Measurements from ENCODE around the gene DNASE2B.
A peak's percentile ranks its signal among the peaks of the same experiment; 100 is the strongest.
"Not testable (repeated sequence)": the region's sequence is repeated elsewhere in the genome, so short reads cannot be mapped to it uniquely, and the experiment has no call there.

DNASE2B gene

GRCh38 chr1:84415396-84415795 is 17.1 kb downstream of the DNASE2B start:
- no peak for DNase-seq

DNA sequence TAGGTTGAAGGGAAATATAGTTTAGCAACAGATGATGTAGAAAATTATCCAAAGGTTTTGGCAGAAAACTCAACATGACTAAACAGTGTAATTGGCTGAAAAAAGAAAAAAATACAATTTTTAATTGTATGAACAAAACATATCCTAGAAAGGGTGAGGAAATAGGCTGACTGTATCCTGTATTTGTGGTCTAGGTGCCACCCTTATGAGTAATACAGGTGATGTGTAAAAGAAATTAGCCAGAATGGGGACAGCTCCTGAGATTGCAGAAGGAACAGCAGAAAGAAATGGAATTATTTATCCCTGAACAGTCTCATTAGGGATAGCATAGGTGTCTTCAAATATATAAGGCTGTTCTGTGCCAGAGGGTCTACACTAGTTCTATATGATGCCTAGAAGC is 24.6 kb downstream of the DNASE2B start:
- no peak for DNase-seq

DNA sequence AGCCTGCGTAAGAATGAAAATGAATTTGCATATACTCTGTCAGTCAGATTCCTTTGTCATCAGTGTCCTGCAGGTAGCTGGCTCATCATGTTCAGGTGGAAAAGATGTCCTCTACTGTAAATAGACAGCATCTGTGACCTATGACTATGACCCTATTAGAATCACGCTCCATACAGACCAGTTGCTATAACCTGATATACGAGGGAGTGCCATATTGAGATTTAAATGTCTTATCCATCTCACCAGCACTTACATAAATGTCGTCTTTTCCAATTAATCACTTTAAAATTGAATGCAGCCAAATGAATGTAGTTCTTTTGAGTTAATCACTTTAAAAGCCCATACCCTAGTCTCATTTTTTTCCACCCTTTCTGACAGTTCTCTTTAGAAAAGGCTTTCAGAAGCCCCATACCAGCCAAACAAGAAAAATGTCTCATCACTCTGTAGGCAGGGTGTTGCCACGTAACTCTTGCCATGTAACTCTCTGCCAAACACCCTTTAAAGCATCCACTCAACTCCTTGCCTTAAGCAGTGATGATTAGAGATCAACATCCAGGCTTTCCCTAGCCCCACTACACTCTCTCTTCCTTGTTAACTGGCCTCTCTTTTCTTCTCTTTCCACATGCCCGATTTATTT is 26.3 kb downstream of the DNASE2B start:
- no peak for DNase-seq

DNA sequence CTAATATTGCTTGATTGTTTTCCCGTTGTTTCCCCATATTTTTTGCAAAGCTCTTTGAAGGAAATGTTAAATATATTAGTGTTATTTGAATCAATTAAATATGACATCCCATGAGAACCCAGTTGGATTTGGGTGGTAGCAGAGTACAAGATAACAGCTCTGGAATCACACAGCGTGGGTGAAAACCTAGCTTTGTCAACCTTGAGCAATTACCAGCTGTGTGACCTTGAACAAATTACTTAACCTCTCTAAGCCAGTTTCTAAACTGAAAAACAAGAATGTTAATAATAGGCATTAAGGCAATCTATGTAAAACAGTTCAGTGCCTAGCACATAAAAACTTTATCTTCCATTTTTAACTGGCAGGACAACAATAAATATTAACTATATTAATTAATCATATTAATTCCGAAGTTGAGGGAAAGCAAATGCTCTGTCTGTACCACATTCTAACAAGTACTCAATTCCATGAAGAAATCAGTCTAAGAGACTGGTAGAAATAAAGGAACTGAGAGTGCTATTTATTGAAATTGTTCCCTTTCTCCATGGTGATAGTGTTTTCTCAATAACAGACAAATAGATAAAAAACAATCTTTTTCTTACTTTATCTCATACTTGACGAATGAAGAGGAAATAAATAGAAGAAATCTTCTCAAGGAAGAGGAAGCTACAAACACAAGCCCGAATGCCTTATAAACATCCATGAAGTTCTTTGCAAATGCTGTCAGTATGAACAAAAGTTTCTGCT is 27.0 kb downstream of the DNASE2B start:
- no peak for DNase-seq

DNA sequence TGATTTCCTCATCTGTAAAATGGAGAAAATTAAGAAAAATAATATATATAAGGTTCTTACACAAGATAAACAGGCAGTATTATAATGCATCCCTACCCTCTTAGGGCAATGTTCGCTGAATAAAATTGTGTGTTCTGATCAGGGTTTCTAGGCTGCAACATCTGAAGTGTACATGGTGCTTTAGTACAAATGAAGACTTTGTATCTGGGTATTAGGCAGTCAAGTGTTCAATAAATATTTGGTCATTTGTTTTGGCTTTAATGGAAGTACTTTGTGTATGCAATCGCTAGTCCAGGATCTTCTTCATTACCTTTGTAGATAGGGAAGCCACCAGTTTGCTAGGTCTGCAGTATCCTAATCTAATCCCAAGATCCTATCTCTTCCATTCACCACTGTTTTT is 28.1 kb downstream of the DNASE2B start:
- no peak for DNase-seq

DNA sequence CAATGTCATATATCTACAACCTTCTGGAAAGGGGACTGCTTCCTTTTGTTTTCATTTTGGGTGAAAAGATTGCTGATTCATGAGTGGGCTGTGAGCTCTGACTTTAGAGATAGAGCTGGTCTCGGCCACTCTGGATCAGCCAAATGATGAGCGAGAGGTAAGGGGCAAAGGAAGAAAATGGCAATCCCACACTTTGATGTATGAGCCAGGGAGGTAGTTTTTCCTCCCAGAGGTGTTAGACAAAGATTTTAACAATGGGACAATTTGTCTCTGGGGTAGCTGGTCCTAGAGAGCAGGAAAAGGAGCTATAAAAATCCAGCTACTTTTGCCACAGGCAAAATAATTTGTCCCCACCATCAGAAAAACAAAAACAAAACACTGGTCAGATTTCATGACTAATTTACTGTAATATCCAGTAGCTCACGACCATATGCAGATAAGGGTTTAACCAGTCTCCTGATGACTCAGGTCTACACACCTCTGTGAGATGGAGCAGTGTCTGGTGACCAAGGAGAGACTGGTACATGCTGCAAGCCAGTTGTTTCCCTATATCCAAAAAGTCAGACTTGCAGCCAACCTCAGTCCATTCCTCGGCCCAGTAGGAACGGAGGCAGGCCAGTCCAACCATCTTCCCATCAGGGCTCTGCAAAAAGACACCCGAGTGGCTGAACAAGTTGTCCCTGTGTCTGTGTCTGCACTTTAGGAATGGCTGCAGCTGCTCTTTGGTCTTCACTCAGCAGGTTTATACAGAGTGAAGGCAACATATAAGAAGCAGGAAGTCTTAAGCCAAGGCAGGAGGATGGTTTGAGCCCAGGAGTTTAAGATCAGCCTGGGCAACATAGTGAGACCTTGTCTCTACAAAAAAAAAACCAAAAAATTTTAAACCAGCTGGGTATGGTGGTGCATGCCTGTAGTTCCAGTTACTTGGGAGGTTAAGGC is 29.2 kb downstream of the DNASE2B start:
- DNase-seq, result no peak

GRCh38 chr1:84428235-84428634 is 30.0 kb downstream of the DNASE2B start:
- no peak for DNase-seq

- no peak for DNase-seq
These were observed 30.9 kb downstream of the DNASE2B start for GRCh38 chr1:84429231-84429630.

DNA sequence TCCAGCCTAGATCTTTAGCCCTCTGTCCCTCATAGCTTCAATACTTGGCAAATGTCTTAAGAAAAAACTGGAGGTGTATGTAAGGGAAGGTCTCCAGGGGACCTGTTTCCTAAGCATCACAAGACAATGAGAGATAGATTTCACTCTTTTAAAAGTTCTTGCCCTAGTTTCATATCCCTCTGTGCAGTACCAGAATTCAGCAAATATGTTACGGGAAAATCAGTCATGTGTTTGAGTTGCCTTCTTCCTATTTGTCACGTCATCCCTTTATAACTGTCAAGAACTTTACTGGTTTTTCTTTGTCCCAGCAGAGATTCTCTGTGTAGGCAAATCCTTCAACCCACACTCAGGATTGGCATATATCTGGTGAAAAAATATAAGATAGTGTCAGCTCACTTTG is 32.3 kb downstream of the DNASE2B start:
- no peak for DNase-seq

GRCh38 chr1:84433258-84434080 is 35.2 kb downstream of the DNASE2B start:
- DNase-seq, result peak; percentile 76 to 77

GRCh38 chr1:84434081-84434769 is 35.9 kb downstream of the DNASE2B start:
- no peak for DNase-seq

DNA sequence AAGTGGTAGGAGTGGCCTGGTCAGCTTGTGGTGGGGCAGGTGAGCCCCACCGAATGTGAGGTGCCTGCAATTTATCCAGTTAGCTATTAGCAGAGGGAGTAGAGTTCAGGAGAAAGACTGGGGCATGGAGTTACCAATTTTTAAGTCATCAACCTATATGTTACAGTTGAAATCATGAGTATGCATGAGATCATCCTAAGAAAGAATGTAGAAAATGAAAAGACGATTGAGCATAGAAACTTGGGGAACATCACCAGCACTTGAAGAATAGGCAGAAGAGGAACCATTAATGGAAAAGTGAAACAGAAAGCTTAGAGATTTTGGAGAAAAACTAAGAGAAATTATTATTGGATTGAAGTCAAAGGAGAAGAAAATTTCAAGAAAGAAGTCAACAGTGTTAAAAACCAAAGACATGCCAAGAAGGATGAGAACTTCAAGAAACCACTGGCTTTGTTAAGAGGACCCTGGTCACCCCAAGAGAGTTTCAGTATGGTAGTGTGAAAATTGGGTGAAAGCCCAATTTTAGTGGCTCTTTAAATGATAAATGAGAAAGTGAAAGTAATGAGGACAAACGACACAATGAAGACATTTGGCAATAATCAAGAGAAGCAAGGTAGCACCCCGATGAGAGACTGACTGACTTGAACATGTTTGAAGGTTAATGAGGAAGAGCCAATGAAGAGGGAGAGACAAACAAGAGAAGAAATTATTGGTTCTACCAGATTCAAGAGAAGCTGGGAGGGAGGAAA is 36.7 kb downstream of the DNASE2B start:
- no peak for DNase-seq

- DNase-seq, result no peak
These were observed 38.8 kb downstream of the DNASE2B start for GRCh38 chr1:84436876-84437655.

DNA sequence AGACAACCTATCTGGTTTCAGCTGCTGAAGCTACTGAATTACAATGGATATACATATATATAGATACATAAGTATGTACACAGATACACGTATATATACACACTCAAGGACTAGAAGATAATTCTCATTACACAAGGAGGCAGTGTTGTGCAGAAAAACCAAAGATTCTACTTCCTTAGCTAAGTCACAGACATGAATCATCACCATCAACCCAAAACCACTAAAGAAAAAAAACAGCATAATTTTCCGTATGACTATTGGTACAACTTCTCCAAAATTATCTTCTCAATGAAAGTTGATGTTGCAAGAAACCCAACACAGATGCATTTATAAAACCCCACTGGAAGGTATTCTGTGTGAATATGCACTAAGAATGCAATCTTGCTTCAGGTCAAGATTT is 44.0 kb downstream of the DNASE2B start:
- no peak for DNase-seq

- peak; percentile 8 to 33 for DNase-seq
These were observed 44.7 kb downstream of the DNASE2B start for GRCh38 chr1:84442747-84443646.

DNA sequence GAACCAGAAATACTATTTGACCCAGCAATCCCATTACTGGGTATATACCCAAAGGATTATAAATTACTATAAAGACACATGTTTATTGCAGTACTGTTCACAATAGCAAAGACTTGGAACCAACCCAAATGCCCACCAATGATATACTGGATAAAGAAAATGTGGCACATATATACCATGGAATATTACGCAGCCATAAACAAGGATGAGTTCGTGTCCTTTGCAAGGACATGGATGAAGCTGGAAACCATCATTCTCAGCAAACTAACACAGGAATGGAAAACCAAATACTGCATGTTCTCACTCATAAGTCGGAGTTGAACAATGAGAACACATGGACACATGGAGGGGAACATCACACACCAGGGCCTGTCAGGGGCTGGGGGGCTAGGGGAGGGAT is 50.4 kb downstream of the DNASE2B start:
- DNase-seq, result not testable (repeated sequence)

DNA sequence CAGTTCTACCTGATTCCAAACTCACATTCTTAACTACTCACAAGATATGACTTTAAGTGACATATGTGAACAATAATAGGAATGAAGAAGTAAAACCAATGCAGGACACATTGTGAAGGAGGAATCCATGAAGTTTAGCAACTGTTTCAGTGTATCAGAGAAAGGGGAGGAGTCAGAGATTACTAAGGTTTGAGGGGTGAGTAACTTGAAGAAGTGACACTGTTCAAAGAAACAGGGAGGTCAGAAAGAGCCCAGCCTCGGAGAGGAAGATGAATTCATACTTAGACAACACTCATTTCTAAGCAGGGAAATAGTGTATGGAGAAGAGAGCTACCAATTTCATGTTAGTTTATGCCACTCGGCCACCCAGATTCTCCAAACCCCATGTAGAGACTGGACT is 52.6 kb downstream of the DNASE2B start:
- no peak for DNase-seq

GRCh38 chr1:84452436-84452835 is 54.2 kb downstream of the DNASE2B start:
- DNase-seq, result no peak

GRCh38 chr1:84462118-84462517 is 63.8 kb downstream of the DNASE2B start:
- no peak for DNase-seq

All from SHP77 (cell line).